ENCODE results near the gene ERBB4. TPM values are rescaled to one million over a fixed set of nuclear protein-coding genes. Genes with fewer than 3 reads are reported as not detected.

The ERBB4 gene
- polyA plus RNA-seq, 2 of the 4 experiments (the other 2 are of a cell fraction), result not detected

- ChIA-PET CTCF (no interaction called here), POLR2A (no interaction called here)
- Histone ChIP-seq H3K4me3 (no peak overlapping the region), H3K4me1 (no peaks in the 10 kb centered on the region), H3K4me2 (no peak overlapping the region), H3K9me3 (no peaks in the 10 kb centered on the region), H3K27ac (no peak overlapping the region)
- DNase-seq (ENCODE audit: low read depth in 1 of 2, low spot score in 1 of 2) (no peak), FAIRE-seq (no peak), ATAC-seq (no peak)
- WGBS (ENCODE audit: missing lambda C conversion rate), result 74% methylated on average over 2 of the region's 2 CpGs
- TF ChIP-seq MAFK (IDR thresholded peaks at IDR 0.05; ENCODE audit: partially characterized antibody) (no peak), EHF (CRISPR knock-in tag; IDR thresholded peaks at IDR 0.05) (no peak), ATOH8 (CRISPR knock-in tag; IDR thresholded peaks at IDR 0.05; ENCODE audit: low read depth) (no peak), SREBF2 (IDR thresholded peaks at IDR 0.05) (no peak), JUN (IDR thresholded peaks at IDR 0.05) (no peak), MYC (IDR thresholded peaks at IDR 0.05; ENCODE audit: borderline replicate concordance, low read length) (no peak), PBX3 (IDR thresholded peaks at IDR 0.05) (no peak), HOXB5 (CRISPR knock-in tag; IDR thresholded peaks at IDR 0.05) (no peak), CHD2 (IDR thresholded peaks at IDR 0.05; ENCODE audit: low read length, partially characterized antibody) (no peak), GATA3 (IDR thresholded peaks at IDR 0.05; ENCODE audit: borderline replicate concordance) (no peak), NPAS2 (CRISPR knock-in tag; IDR thresholded peaks at IDR 0.05; ENCODE audit: borderline replicate concordance) (no peak), HOXB13 (CRISPR knock-in tag; IDR thresholded peaks at IDR 0.05; ENCODE audit: low read depth) (no peak), HES2 (IDR thresholded peaks at IDR 0.05) (no peak), JUNB (IDR thresholded peaks at IDR 0.05) (no peak), ZNF302 (CRISPR knock-in tag; IDR thresholded peaks at IDR 0.05) (no peak), TFCP2L1 (CRISPR knock-in tag; IDR thresholded peaks at IDR 0.05) (no peak), CBX8 (IDR thresholded peaks at IDR 0.05) (no peak), RAD21 (conservative IDR thresholded peaks at IDR 0.05 in 1 of 2, IDR thresholded peaks at IDR 0.05 in 1 of 2) (no peak), NR3C1 (IDR thresholded peaks at IDR 0.05) (no peak), ZFP36 (IDR thresholded peaks at IDR 0.05; ENCODE audit: borderline replicate concordance, partially characterized antibody) (no peak)
Observed at GRCh38 chr2:212505586-212505985, 33.0 kb downstream of the ERBB4 start.

- no peak for FAIRE-seq
Observed at GRCh38 chr2:212495046-212495445, 43.6 kb downstream of the ERBB4 start.

More at GRCh38 chr2:212495046-212495445, 43.6 kb downstream of the ERBB4 start:
- H3K4me2 ChIP-seq, result no peak overlapping the region
- CTCF ChIA-PET, result no interaction called here
- ATAC-seq, result no peak
- no peak overlapping the region for H3K27ac ChIP-seq
- DNase-seq (ENCODE audit: low read depth in 1 of 2, low spot score in 1 of 2), result no peak
- no peak for TF ChIP-seq EHF (CRISPR knock-in tag; IDR thresholded peaks at IDR 0.05)
- TF ChIP-seq E2F6 (IDR thresholded peaks at IDR 0.05; ENCODE audit: borderline replicate concordance, low read depth), result no peak
- TF ChIP-seq MAX (IDR thresholded peaks at IDR 0.05), result no peak
- TF ChIP-seq ESRRA (IDR thresholded peaks at IDR 0.05; ENCODE audit: borderline replicate concordance, low read length), result no peak
- no peak for TF ChIP-seq FOSL2 (IDR thresholded peaks at IDR 0.05)
- TF ChIP-seq FOSL2 (CRISPR knock-in tag; IDR thresholded peaks at IDR 0.05), result no peak
- TF ChIP-seq SMC3 (IDR thresholded peaks at IDR 0.05), result no peak
- no peak for TF ChIP-seq HMGXB4 (CRISPR knock-in tag; IDR thresholded peaks at IDR 0.05; ENCODE audit: borderline replicate concordance)
- no peaks in the 10 kb centered on the region for H3K4me1 ChIP-seq
- no peak overlapping the region for H3K4me3 ChIP-seq
- H3K9me3 ChIP-seq, result no peaks in the 10 kb centered on the region
- POLR2A ChIA-PET, result no interaction called here
- 11% methylated on average over 1 of the region's 1 CpG for WGBS (ENCODE audit: missing lambda C conversion rate)
